Vagina (tissue), 2 donors: Measurements from ENCODE around the gene PINK1.

Experiments
- CTCF ChIP-seq, 3 experiments: fragments of 450-650 bp in 2 of 3; fragments of 200-600 bp in 1 of 3; sonication (generic) in 1 of 3; IDR thresholded peaks; one replicate each; pipeline ENCODE4 v1.5.1; 2017 to 2019; ENCODE audit warnings: antibody characterized with exemption in 3 of 3, mild to moderate bottlenecking in 2 of 3, moderate library complexity in 2 of 3
- POLR2A ChIP-seq, 2 donors: fragments of 450-650 bp; IDR thresholded peaks; one replicate each; pipeline ENCODE4 v1.6.1; 2017; ENCODE audit warnings: antibody characterized with exemption in 2 of 2, mild to moderate bottlenecking in 2 of 2, moderate library complexity in 2 of 2
- POLR2AphosphoS5 ChIP-seq, 2 donors: sonication (generic); formaldehyde crosslinking; IDR thresholded peaks; one replicate each; pipeline ENCODE4 v1.9.0; 2017; ENCODE audit warnings: antibody characterized with exemption in 2 of 2, mild to moderate bottlenecking in 2 of 2, low read depth in 1 of 2; ENCODE audit not compliant: insufficient read depth in 1 of 2

GRCh38 chr1:20612221-20612746 is 21.0 kb upstream of the PINK1 start:
- no peak for TF ChIP-seq CTCF (IDR thresholded peaks at IDR 0.05)
- no peak for TF ChIP-seq POLR2A (IDR thresholded peaks at IDR 0.05)
- no peak for TF ChIP-seq POLR2AphosphoS5 (IDR thresholded peaks at IDR 0.05; ENCODE audit: insufficient read depth in 1 of 2, low read depth in 1 of 2)
